ENCODE results near the gene TIMM10. TPM values are rescaled to one million over a fixed set of nuclear protein-coding genes. Genes with fewer than 3 reads are reported as not detected.
A peak's percentile ranks its signal among the peaks of the same experiment; 100 is the strongest.
"Not testable (repeated sequence)": the region's sequence is repeated elsewhere in the genome, so short reads cannot be mapped to it uniquely, and the experiment has no call there.

Gene TIMM10
- total and polyA plus RNA-seq, 4 donors: 30.8 to 71.1 (median 37.3) TPM

DNA sequence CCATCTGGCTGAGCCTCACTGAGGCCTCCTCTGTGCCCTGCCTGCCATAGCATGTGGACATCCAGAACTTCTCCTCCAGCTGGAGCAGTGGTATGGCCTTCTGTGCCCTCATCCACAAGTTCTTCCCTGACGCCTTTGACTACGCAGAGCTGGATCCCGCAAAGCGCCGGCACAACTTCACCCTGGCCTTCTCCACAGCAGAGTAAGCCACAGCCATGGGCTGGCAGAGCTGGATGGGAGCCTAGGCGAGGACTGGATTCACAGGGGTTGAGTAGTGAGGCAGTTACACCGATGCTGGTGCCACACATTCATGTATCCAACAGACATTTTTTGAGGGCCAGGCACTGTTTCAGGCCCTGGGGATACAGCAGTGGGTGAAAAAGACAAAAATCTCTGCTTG, 15.9 kb upstream of the TIMM10 start:
- H3K36me3 ChIP-seq (ENCODE audit: control insufficient read depth in 1 of 2, insufficient read depth in 2 of 2, low read length in 1 of 2): peaks cover 0 to 3% of the 10 kb centered on the region in 2 donors

DNA sequence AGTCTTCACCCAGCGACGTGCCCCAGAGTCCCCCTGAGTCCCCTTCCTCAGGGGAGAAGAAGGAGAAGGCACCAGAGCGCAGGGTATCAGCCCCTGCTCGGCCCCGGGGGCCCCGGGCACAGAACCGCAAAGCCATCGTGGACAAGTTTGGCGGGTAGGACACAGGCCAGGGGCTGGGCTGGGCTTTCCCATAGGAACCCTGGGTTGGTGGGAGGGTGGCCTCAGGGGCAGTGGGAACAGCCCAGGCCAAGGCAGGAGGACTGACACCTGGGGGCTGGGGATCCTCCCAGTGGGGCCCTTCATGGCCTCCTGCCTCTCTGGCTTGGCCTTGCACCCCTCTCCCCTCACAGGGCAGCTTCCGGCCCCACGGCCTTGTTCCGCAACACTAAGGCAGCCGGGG, 15.3 kb upstream of the TIMM10 start:
- WGBS, 2 donors: 88 to 92% methylated on average over 13 of the region's 13 CpGs
- H3K36me3 ChIP-seq (ENCODE audit: control insufficient read depth in 1 of 2, insufficient read depth in 2 of 2, low read length in 1 of 2): peaks cover 0 to 3% of the 10 kb centered on the region in 2 donors
- intact Hi-C loops (cut with DNase I): no loop called here
- no peaks in the 10 kb centered on the region for H3K27me3 ChIP-seq (ENCODE audit: control insufficient read depth in 1 of 2, insufficient read depth in 2 of 2, low read length in 1 of 2)
- H3K9me3 ChIP-seq (ENCODE audit: control insufficient read depth, low read length): no peaks in the 10 kb centered on the region
- no peak for ATAC-seq (ENCODE audit: low FRiP score)
- DNase-seq: peak in 1 of 2 donors; percentile 62
- no peak overlapping the region for H3K27ac ChIP-seq (ENCODE audit: low read depth in 1 of 2, low read length in 2 of 2)
- no peaks in the 10 kb centered on the region for H3K4me1 ChIP-seq (ENCODE audit: control insufficient read depth in 1 of 2, insufficient read depth in 2 of 2, low read length in 2 of 2)
- H3K4me3 ChIP-seq (ENCODE audit: low read length in 2 of 2): no peak overlapping the region

More for the DNA sequence above, 15.9 kb upstream of the TIMM10 start:
- WGBS, 2 donors: 96% methylated on average over 7 of the region's 7 CpGs
- DNase-seq (peak in 1 of 2 donors; percentile 68), ATAC-seq (ENCODE audit: low FRiP score) (no peak)
- H3K27ac ChIP-seq (ENCODE audit: low read depth in 1 of 2, low read length in 2 of 2): no peak overlapping the region
- no peaks in the 10 kb centered on the region for H3K27me3 ChIP-seq (ENCODE audit: control insufficient read depth in 1 of 2, insufficient read depth in 2 of 2, low read length in 1 of 2)
- intact Hi-C loops (cut with DNase I): no loop called here
- H3K4me1 ChIP-seq (ENCODE audit: control insufficient read depth in 1 of 2, insufficient read depth in 2 of 2, low read length in 2 of 2): no peaks in the 10 kb centered on the region
- H3K4me3 ChIP-seq (ENCODE audit: low read length in 2 of 2): no peak overlapping the region
- no peaks in the 10 kb centered on the region for H3K9me3 ChIP-seq (ENCODE audit: control insufficient read depth, low read length)

DNA sequence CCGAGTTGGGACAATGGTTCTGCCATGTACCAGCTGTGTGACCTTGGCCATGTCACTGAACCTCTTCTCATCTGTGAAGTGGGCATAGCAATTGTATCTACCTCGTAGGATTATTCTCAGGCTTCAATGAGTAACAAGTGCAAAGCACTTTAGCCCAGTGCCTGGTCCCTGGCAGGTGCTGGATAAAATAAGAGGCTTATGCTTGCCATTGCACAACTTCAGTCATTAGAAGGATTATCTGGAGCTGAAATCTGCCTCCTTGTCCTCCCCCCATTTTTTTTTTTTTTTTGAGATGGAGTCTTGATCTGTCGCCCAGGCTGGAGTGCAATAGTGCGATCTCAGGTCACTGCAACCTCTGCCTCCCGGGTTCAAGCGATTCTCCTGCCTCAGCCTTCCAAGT, 14.0 kb upstream of the TIMM10 start:
- Histone ChIP-seq H3K27me3 (ENCODE audit: control insufficient read depth in 1 of 2, insufficient read depth in 2 of 2, low read length in 1 of 2) (no peaks in the 10 kb centered on the region), H3K4me3 (ENCODE audit: low read length in 2 of 2) (no peak overlapping the region), H3K27ac (ENCODE audit: low read depth in 1 of 2, low read length in 2 of 2) (no peak overlapping the region), H3K9me3 (ENCODE audit: control insufficient read depth, low read length) (no peaks in the 10 kb centered on the region), H3K4me1 (ENCODE audit: control insufficient read depth in 1 of 2, insufficient read depth in 2 of 2, low read length in 2 of 2) (no peaks in the 10 kb centered on the region), H3K36me3 (ENCODE audit: control insufficient read depth in 1 of 2, insufficient read depth in 2 of 2, low read length in 1 of 2) (no peaks in the 10 kb centered on the region)
- DNase-seq: no peak
- no peak for ATAC-seq (ENCODE audit: low FRiP score)
- intact Hi-C loops (cut with DNase I): no loop called here
- WGBS, 2 donors: 86 to 90% methylated on average over 6 of the region's 6 CpGs

DNA sequence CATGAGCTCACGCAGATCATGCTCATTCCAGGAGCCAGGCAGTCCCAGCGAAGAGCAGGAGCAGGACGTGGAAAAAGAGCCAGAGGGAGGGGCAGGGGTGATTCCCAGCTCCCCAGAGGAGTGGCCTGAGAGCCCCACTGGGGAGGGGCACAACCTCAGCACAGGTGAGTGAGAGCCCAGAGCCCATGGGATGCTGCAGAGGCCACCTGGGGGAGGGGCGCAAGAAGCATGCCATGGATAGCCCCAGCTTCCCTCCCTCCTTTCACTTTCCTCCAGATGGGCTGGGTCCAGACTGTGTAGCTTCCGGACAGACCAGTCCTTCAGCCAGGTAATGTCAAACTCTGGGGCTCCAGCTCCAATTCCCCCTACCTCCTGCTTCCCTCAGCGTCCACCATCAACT, 13.0 kb upstream of the TIMM10 start:
- Histone ChIP-seq H3K27me3 (ENCODE audit: control insufficient read depth in 1 of 2, insufficient read depth in 2 of 2, low read length in 1 of 2) (no peaks in the 10 kb centered on the region), H3K36me3 (ENCODE audit: control insufficient read depth in 1 of 2, insufficient read depth in 2 of 2, low read length in 1 of 2) (no peaks in the 10 kb centered on the region), H3K27ac (ENCODE audit: low read depth in 1 of 2, low read length in 2 of 2) (no peak overlapping the region), H3K4me1 (ENCODE audit: control insufficient read depth in 1 of 2, insufficient read depth in 2 of 2, low read length in 2 of 2) (no peaks in the 10 kb centered on the region), H3K4me3 (ENCODE audit: low read length in 2 of 2) (no peak overlapping the region), H3K9me3 (ENCODE audit: control insufficient read depth, low read length) (no peaks in the 10 kb centered on the region)
- WGBS, 2 donors: 44 to 52% methylated on average over 6 of the region's 6 CpGs
- DNase-seq (peak in 1 of 2 donors; percentile 21), ATAC-seq (ENCODE audit: low FRiP score) (no peak)
- intact Hi-C loops (cut with DNase I): no loop called here

DNA sequence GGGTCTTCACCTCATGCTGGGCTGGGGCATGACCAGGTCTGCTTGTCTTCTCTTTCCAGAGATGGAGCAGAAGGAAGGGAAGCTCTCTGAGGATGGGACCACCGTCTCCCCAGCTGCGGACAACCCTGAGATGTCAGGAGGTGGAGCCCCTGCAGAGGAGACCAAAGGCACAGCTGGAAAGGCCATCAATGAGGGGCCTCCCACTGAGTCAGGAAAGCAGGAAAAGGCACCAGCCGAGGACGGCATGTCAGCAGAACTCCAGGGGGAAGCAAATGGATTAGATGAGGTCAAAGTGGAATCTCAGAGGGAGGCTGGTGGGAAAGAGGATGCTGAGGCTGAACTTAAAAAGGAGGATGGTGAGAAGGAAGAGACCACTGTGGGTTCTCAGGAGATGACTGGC, 12.0 kb upstream of the TIMM10 start:
- no peaks in the 10 kb centered on the region for H3K9me3 ChIP-seq (ENCODE audit: control insufficient read depth, low read length)
- H3K4me3 ChIP-seq (ENCODE audit: low read length in 2 of 2): no peak overlapping the region
- ATAC-seq (ENCODE audit: low FRiP score): no peak
- no peaks in the 10 kb centered on the region for H3K27me3 ChIP-seq (ENCODE audit: control insufficient read depth in 1 of 2, insufficient read depth in 2 of 2, low read length in 1 of 2)
- 38% methylated on average over 4 of the region's 4 CpGs for WGBS, 2 donors
- intact Hi-C loops (cut with DNase I): no loop called here
- no peak for DNase-seq
- H3K4me1 ChIP-seq (ENCODE audit: control insufficient read depth in 1 of 2, insufficient read depth in 2 of 2, low read length in 2 of 2): no peaks in the 10 kb centered on the region
- H3K36me3 ChIP-seq (ENCODE audit: control insufficient read depth in 1 of 2, insufficient read depth in 2 of 2, low read length in 1 of 2): no peaks in the 10 kb centered on the region
- no peak overlapping the region for H3K27ac ChIP-seq (ENCODE audit: low read depth in 1 of 2, low read length in 2 of 2)

DNA sequence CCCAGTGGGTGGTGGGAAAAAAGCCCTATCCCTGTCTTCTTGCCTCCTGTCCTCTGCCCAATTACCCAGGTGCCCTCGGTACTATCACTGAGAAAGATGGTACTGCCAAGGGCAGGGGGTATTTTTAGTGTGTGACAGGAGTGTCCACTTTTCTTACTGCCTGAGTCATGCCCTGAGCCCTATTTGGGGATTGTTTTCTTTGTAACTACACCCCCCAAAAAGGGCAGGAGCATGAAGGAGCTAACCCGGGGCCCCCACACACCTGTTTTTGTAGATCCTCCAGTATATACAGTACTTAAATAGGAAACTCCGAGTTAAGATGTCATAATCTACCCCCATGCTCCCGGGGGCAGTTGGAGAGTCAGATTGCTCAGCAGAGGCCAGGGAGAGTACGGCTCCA, 10.6 kb upstream of the TIMM10 start:
- intact Hi-C loops (cut with DNase I): no loop called here
- no peaks in the 10 kb centered on the region for H3K36me3 ChIP-seq (ENCODE audit: control insufficient read depth in 1 of 2, insufficient read depth in 2 of 2, low read length in 1 of 2)
- H3K27me3 ChIP-seq (ENCODE audit: control insufficient read depth in 1 of 2, insufficient read depth in 2 of 2, low read length in 1 of 2): no peaks in the 10 kb centered on the region
- no peaks in the 10 kb centered on the region for H3K9me3 ChIP-seq (ENCODE audit: control insufficient read depth, low read length)
- no peak overlapping the region for H3K4me3 ChIP-seq (ENCODE audit: low read length in 2 of 2)
- 74 to 80% methylated on average over 5 of the region's 5 CpGs for WGBS, 2 donors
- DNase-seq (peak in 1 of 2 donors; percentile 13), ATAC-seq (ENCODE audit: low FRiP score) (no peak)
- H3K4me1 ChIP-seq (ENCODE audit: control insufficient read depth in 1 of 2, insufficient read depth in 2 of 2, low read length in 2 of 2): no peaks in the 10 kb centered on the region
- no peak overlapping the region for H3K27ac ChIP-seq (ENCODE audit: low read depth in 1 of 2, low read length in 2 of 2)

DNA sequence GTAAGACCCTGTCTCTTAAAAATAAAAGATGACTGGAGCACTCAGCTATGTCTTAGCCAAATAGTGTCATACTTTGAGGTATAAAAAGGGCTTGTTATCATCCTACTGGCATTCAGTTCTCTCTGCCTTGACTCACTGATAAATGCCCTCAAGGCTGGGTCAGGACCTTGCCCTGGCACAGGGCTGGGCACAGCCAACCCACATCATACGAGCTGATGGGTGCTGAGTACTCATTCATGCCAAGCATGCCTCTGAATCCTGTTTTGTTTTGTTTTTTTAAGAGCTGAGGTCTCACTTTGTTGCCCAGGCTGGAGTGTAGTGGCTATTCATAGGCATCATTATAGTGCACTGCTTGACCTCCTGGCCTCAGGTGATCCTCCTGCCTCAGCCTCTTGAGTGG, 8.8 kb upstream of the TIMM10 start:
- Histone ChIP-seq H3K4me1 (ENCODE audit: control insufficient read depth in 1 of 2, insufficient read depth in 2 of 2, low read length in 2 of 2) (no peaks in the 10 kb centered on the region), H3K36me3 (ENCODE audit: control insufficient read depth in 1 of 2, insufficient read depth in 2 of 2, low read length in 1 of 2) (no peaks in the 10 kb centered on the region), H3K9me3 (ENCODE audit: control insufficient read depth, low read length) (no peaks in the 10 kb centered on the region), H3K27ac (ENCODE audit: low read depth in 1 of 2, low read length in 2 of 2) (no peak overlapping the region), H3K4me3 (ENCODE audit: low read length in 2 of 2) (no peak overlapping the region), H3K27me3 (ENCODE audit: control insufficient read depth in 1 of 2, insufficient read depth in 2 of 2, low read length in 1 of 2) (no peaks in the 10 kb centered on the region)
- intact Hi-C loops (cut with DNase I): no loop called here
- DNase-seq: peak in 1 of 2 donors; percentile 57
- ATAC-seq (ENCODE audit: low FRiP score): no peak
- 10 to 15% methylated on average over 1 of the region's 1 CpG for WGBS, 2 donors

DNA sequence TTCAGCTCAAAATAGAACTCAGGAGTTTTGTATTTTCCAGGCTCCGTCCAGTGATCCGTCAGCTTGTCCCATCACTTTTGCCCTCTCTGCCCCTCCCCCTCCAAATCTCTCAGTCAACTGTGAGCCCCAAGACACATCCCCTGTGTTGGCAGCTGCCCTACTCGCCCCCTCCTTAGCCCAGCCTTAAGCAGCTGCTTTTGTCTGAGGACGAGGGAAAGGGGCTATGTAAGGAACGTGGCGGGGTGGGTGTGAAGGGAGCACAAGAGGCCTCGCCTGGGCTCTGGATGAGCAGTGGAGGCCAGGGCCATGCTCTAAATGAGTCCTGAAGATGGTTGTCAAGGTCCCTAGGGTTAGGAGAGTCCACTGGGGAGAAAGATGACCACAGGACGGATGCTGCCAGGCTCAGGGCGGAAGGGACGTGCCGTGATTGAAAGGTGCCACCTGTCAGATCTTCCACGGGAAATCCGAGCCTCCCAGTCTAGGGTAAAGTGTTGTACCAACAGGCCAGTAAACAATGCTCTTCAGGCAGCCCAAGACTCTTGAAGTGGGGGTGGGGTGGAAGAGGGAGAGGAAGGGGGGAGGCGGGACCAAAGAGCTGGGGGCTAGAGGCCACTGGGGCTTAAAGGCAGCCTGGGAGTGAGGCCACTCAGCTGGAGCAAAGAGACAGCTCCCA, 6.5 kb upstream of the TIMM10 start, which contains the start of gene SMTNL1:
SMTNL1 (plus strand) TSS at position 649 of the 673 bp plus-strand sequence. CDS start 5,048 bp downstream, outside the sequence.
- H3K27me3 ChIP-seq (ENCODE audit: control insufficient read depth in 1 of 2, insufficient read depth in 2 of 2, low read length in 1 of 2): no peaks in the 10 kb centered on the region
- WGBS, 2 donors: 39 to 55% methylated on average over 14 of the region's 14 CpGs
- intact Hi-C loops (cut with DNase I): no loop called here
- DNase-seq (no peak), ATAC-seq (ENCODE audit: low FRiP score) (no peak)
- no peak within 1 kb of the TSS for H3K27ac ChIP-seq (ENCODE audit: low read depth in 1 of 2, low read length in 2 of 2)
- no peaks in the 10 kb centered on the region for H3K4me1 ChIP-seq (ENCODE audit: control insufficient read depth in 1 of 2, insufficient read depth in 2 of 2, low read length in 2 of 2)
- H3K9me3 ChIP-seq (ENCODE audit: control insufficient read depth, low read length): no peaks in the 10 kb centered on the region
- no peak within 1 kb of the TSS for H3K4me3 ChIP-seq (ENCODE audit: low read length in 2 of 2)
- H3K36me3 ChIP-seq (ENCODE audit: control insufficient read depth in 1 of 2, insufficient read depth in 2 of 2, low read length in 1 of 2): no peaks in the 10 kb centered on the region

DNA sequence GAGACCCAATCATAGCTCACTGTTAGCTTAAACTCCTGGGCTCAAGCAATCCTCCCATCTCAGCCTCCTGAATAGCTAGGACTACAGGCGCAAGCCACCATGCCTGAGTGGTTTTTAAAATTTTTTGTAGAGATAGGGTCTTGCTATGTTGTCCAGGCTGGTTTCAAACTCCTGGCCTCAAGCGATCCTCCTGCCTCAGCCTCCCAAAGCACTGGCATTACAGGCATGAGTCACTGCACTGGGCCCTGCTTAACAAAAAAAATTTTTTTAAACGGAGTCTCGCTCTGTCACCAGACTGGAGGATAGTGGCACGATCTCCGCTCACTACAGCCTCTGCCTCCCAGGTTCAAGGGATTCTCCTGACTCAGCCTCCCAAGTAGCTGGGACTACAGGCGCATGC, 3.9 kb upstream of the TIMM10 start:
- DNase-seq: peak in 1 of 2 donors; percentile 31
- intact Hi-C loops (cut with DNase I): loop anchor here in 1 of 2 donors (5.0 kb wide), 1 partner anchor 197 kb away; the partner anchor contains the start of genes P2RX3 and SSRP1

More for the DNA sequence above, 3.9 kb upstream of the TIMM10 start:
- H3K36me3 ChIP-seq (ENCODE audit: control insufficient read depth in 1 of 2, insufficient read depth in 2 of 2, low read length in 1 of 2); ATAC-seq (ENCODE audit: low FRiP score); H3K27ac ChIP-seq (ENCODE audit: low read depth in 1 of 2, low read length in 2 of 2); H3K4me3 ChIP-seq (ENCODE audit: low read length in 2 of 2); H3K9me3 ChIP-seq (ENCODE audit: control insufficient read depth, low read length); H3K4me1 ChIP-seq (ENCODE audit: control insufficient read depth in 1 of 2, insufficient read depth in 2 of 2, low read length in 2 of 2); H3K27me3 ChIP-seq (ENCODE audit: control insufficient read depth in 1 of 2, insufficient read depth in 2 of 2, low read length in 1 of 2): not testable (repeated sequence)
- 95% methylated on average over 7 of the region's 7 CpGs for WGBS, 2 donors

Measured in aorta (tissue), 5 donors.